ENCODE data around the gene ADAM12.

DNA sequence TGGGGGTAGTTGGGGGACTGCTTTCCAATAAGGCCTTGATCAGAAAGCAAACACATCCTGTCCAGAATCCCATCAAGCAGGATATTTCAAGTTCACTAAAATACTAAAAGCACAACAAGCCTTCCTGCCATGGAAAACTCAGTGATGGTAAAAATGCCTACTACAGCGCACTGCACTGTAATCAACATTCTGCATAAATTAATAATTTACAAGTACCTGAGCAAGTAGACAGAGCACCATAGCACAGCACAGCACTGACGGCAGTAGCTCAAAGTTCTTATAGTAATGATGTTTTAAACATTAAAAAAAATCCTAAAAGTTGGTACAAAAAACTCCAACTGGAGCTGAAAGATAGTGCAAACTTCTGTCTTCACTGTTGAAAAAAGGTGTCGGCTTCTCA lies 371.4 kb downstream of the ADAM12 start:
- TF ChIP-seq TAF1 (conservative IDR thresholded peaks at IDR 0.05) = no peak
- TF ChIP-seq, protein P1, sequence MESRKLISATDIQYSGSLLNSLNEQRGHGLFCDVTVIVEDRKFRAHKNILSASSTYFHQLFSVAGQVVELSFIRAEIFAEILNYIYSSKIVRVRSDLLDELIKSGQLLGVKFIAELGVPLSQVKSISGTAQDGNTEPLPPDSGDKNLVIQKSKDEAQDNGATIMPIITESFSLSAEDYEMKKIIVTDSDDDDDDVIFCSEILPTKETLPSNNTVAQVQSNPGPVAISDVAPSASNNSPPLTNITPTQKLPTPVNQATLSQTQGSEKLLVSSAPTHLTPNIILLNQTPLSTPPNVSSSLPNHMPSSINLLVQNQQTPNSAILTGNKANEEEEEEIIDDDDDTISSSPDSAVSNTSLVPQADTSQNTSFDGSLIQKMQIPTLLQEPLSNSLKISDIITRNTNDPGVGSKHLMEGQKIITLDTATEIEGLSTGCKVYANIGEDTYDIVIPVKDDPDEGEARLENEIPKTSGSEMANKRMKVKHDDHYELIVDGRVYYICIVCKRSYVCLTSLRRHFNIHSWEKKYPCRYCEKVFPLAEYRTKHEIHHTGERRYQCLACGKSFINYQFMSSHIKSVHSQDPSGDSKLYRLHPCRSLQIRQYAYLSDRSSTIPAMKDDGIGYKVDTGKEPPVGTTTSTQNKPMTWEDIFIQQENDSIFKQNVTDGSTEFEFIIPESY (IDR thresholded peaks at IDR 0.05) = no peak
- TF ChIP-seq, protein P2, sequence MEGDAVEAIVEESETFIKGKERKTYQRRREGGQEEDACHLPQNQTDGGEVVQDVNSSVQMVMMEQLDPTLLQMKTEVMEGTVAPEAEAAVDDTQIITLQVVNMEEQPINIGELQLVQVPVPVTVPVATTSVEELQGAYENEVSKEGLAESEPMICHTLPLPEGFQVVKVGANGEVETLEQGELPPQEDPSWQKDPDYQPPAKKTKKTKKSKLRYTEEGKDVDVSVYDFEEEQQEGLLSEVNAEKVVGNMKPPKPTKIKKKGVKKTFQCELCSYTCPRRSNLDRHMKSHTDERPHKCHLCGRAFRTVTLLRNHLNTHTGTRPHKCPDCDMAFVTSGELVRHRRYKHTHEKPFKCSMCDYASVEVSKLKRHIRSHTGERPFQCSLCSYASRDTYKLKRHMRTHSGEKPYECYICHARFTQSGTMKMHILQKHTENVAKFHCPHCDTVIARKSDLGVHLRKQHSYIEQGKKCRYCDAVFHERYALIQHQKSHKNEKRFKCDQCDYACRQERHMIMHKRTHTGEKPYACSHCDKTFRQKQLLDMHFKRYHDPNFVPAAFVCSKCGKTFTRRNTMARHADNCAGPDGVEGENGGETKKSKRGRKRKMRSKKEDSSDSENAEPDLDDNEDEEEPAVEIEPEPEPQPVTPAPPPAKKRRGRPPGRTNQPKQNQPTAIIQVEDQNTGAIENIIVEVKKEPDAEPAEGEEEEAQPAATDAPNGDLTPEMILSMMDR (IDR thresholded peaks at IDR 0.05; ENCODE audit: low read depth, low read length, missing input control) = no peak

Measured in liver (tissue), 3 donors.